RWPE2 (cell line): Measurements from ENCODE around the gene SYAP1.
"Not testable (repeated sequence)": the region's sequence is repeated elsewhere in the genome, so short reads cannot be mapped to it uniquely, and the experiment has no call there.

Experiments used
- ATAC-seq: fragments of 200-7000 bp; cut with Tn5 transposase; 3 replicates; pipeline ENCODE4 v1.9.1; 2021; ENCODE audit warnings: low read depth
- DNase-seq: peaks from one replicate; pipeline ENCODE4 v3.0.0-alpha.2; 2020; ENCODE audit warnings: low spot score
- H3K27ac ChIP-seq: fragments of 450-650 bp; 2 replicates; pipeline ENCODE4 v1.5.1; 2017; ENCODE audit warnings: mild to moderate bottlenecking; ENCODE audit not compliant: poor library complexity, severe bottlenecking
- H3K27me3 ChIP-seq: fragments of 250-450 bp; sonication (Bioruptor Pico); 2 replicates; pipeline ENCODE4 v1.5.1; 2021; ENCODE audit warnings: mild to moderate bottlenecking, moderate library complexity; ENCODE audit not compliant: insufficient read depth, poor library complexity, severe bottlenecking
- H3K36me3 ChIP-seq: fragments of 250-450 bp; sonication (Bioruptor Pico); 2 replicates; pipeline ENCODE4 v1.5.1; 2020; ENCODE audit warnings: low read depth, mild to moderate bottlenecking, moderate library complexity
- H3K4me1 ChIP-seq: fragments of 250-450 bp; sonication (Bioruptor Pico); 2 replicates; pipeline ENCODE4 v1.5.1; 2021; ENCODE audit warnings: mild to moderate bottlenecking, moderate library complexity; ENCODE audit not compliant: insufficient read depth, poor library complexity, severe bottlenecking
- H3K4me3 ChIP-seq: fragments of 250-450 bp; sonication (Bioruptor Pico); 2 replicates; pipeline ENCODE4 v1.5.1; 2021; ENCODE audit warnings: mild to moderate bottlenecking, moderate library complexity; ENCODE audit not compliant: severe bottlenecking
- H3K9me3 ChIP-seq: fragments of 250-450 bp; sonication (Bioruptor Pico); 2 replicates; pipeline ENCODE4 v1.5.1; 2021; ENCODE audit warnings: mild to moderate bottlenecking, moderate library complexity; ENCODE audit not compliant: severe bottlenecking
- CTCF ChIP-seq: fragments of 450-650 bp; IDR thresholded peaks from one replicate; pipeline ENCODE4 v1.5.1; 2017; ENCODE audit warnings: mild to moderate bottlenecking, moderate library complexity; ENCODE audit not compliant: poor library complexity, severe bottlenecking

The SYAP1 gene

GRCh38 chrX:16745659-16746058 is 26.2 kb downstream of the SYAP1 start:
- DNase-seq (no peak), ATAC-seq (no peak)
- Histone ChIP-seq H3K36me3 (peaks cover 8% of the 10 kb centered on the region; the same call in 1 of the 2 replicates), H3K4me3 (no peak overlapping the region), H3K4me1 (no peaks in the 10 kb centered on the region), H3K9me3 (no peaks in the 10 kb centered on the region), H3K27ac (no peak overlapping the region), H3K27me3 (no peaks in the 10 kb centered on the region)
- TF ChIP-seq CTCF, result no peak

GRCh38 chrX:16748425-16748824 is 29.0 kb downstream of the SYAP1 start:
- no peaks in the 10 kb centered on the region for H3K4me1 ChIP-seq
- DNase-seq (no peak), ATAC-seq (no peak)
- no peak overlapping the region for H3K4me3 ChIP-seq
- no peaks in the 10 kb centered on the region for H3K9me3 ChIP-seq
- TF ChIP-seq CTCF, result no peak
- 0 out of 2 replicates have a peak, but pooled peaks cover 5% of the 10 kb centered on the region for H3K36me3 ChIP-seq
- H3K27me3 ChIP-seq, result no peaks in the 10 kb centered on the region
- no peak overlapping the region for H3K27ac ChIP-seq

GRCh38 chrX:16750136-16750535 is 30.7 kb downstream of the SYAP1 start:
- Histone ChIP-seq H3K27ac (no peak overlapping the region), H3K4me3 (no peak overlapping the region), H3K27me3 (no peaks in the 10 kb centered on the region), H3K4me1 (no peaks in the 10 kb centered on the region), H3K36me3 (no peaks in the 10 kb centered on the region), H3K9me3 (no peaks in the 10 kb centered on the region)
- TF ChIP-seq CTCF, result no peak
- no peak for ATAC-seq
- no peak for DNase-seq

GRCh38 chrX:16754019-16754418 is 34.6 kb downstream of the SYAP1 start:
- Histone ChIP-seq H3K9me3 (no peaks in the 10 kb centered on the region), H3K27ac (no peak overlapping the region), H3K27me3 (no peaks in the 10 kb centered on the region), H3K36me3 (peaks cover 5% of the 10 kb centered on the region; the same call in 1 of the 2 replicates), H3K4me3 (no peak overlapping the region), H3K4me1 (no peaks in the 10 kb centered on the region)
- no peak for TF ChIP-seq CTCF
- no peak for ATAC-seq
- no peak for DNase-seq

GRCh38 chrX:16756724-16757123 is 37.3 kb downstream of the SYAP1 start:
- DNase-seq, result no peak

GRCh38 chrX:16761500-16761899 is 42.1 kb downstream of the SYAP1 start:
- not testable (repeated sequence) for H3K4me3 ChIP-seq, H3K4me1 ChIP-seq, H3K36me3 ChIP-seq, H3K27me3 ChIP-seq, H3K27ac ChIP-seq, DNase-seq, ATAC-seq, H3K9me3 ChIP-seq

More at GRCh38 chrX:16756724-16757123, 37.3 kb downstream of the SYAP1 start:
- H3K27ac ChIP-seq, result no peak overlapping the region
- H3K36me3 ChIP-seq, result peaks cover 5% of the 10 kb centered on the region; the same call in 1 of the 2 replicates
- H3K9me3 ChIP-seq, result no peaks in the 10 kb centered on the region
- no peaks in the 10 kb centered on the region for H3K27me3 ChIP-seq
- H3K4me1 ChIP-seq, result no peaks in the 10 kb centered on the region
- TF ChIP-seq CTCF, result no peak
- no peak for ATAC-seq
- no peak overlapping the region for H3K4me3 ChIP-seq
